GM12875 (cell line): ENCODE results near the gene PDE4D.

Experiments used
- H3K4me3 ChIP-seq: one replicate; pipeline ENCODE4 v1.5.1; 2011; ENCODE audit warnings: low read depth, low read length, control low read depth
- TF ChIP-seq, protein P1 (sequence below): IDR thresholded peaks from 2 replicates; pipeline ENCODE4 v1.5.1; 2011; ENCODE audit warnings: low read depth, mild to moderate bottlenecking, control low read depth, inconsistent platforms, low read length, moderate library complexity, borderline replicate concordance; ENCODE audit not compliant: insufficient read depth

Gene PDE4D

DNA sequence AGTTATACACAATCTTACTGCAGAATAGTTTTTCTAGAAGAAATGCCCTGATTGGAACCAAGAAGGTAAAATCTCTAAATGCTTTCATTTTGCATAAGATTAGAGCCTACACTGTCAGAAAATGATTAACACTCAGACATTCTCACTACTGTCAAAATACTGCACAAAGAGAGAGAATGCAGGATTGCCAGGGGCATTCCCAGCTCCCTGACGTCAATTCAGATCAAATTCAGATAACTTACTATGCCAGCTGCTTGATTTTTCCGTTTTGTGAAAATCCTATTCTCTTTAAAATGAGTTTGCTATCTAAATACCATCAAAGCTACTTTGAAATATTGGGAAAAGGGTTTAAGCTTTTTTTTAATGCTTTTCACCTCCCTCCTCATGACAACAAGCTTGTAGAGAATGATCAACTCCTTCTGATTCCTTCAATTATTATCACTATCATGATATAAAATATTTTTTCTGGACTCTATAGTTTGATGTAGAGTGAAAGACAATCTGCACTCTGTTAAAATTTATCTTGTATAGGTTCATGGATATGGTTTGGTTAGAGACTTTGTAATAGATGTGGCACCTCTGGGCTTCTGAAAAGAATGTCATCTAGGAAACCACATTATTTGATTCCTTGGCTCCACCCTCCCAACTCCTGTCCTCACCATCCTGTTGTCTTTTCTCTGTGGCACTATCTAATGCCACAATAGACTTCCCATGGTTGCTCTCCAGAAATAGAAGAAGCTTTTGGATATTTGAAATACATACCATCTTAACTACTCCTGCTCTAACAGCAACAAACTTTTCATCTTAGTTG lies 407.7 kb downstream of the PDE4D start:
- H3K4me3 ChIP-seq: no peak overlapping the region

DNA sequence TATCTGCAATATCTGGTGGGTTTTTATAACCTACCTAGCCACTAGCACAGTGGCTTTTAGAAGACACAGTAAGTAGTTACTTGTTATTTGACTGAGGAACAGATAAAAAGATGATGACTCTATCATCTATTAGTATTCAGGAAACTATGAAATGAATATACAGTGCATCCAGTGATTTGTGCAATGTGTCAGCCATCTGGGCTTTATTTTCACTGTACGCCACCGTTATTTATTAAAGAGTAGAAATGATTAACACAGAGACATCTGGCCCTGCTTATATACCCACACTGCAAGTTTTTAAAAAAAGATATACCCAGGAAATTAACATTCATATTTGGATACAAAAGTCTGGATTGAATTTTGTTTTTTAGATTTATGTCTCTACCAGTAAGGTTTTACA lies 408.4 kb downstream of the PDE4D start:
- no peak overlapping the region for H3K4me3 ChIP-seq
- TF ChIP-seq, protein P1, sequence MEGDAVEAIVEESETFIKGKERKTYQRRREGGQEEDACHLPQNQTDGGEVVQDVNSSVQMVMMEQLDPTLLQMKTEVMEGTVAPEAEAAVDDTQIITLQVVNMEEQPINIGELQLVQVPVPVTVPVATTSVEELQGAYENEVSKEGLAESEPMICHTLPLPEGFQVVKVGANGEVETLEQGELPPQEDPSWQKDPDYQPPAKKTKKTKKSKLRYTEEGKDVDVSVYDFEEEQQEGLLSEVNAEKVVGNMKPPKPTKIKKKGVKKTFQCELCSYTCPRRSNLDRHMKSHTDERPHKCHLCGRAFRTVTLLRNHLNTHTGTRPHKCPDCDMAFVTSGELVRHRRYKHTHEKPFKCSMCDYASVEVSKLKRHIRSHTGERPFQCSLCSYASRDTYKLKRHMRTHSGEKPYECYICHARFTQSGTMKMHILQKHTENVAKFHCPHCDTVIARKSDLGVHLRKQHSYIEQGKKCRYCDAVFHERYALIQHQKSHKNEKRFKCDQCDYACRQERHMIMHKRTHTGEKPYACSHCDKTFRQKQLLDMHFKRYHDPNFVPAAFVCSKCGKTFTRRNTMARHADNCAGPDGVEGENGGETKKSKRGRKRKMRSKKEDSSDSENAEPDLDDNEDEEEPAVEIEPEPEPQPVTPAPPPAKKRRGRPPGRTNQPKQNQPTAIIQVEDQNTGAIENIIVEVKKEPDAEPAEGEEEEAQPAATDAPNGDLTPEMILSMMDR: no peak

More for the DNA sequence above, 407.7 kb downstream of the PDE4D start:
- TF ChIP-seq, protein P1: no peak

DNA sequence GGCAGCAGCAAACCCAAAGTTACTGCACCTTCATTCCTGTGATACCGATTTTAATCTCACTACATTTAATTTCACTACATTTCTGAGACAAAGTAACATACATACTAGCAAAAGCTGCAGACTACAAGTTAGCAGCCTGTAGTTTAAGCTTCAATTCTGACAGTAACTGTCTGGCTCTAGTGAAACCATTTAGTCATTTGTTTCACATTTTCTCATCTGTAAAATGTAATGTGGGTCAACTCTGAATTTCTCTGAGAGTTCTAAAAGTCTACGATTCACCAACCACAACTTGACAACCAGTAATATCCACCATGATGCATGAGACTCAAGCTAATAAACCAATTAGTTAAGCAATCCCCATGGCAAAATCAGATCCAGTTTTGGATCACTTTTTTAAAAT lies 408.9 kb downstream of the PDE4D start:
- no peak overlapping the region for H3K4me3 ChIP-seq
- TF ChIP-seq, protein P1: no peak

DNA sequence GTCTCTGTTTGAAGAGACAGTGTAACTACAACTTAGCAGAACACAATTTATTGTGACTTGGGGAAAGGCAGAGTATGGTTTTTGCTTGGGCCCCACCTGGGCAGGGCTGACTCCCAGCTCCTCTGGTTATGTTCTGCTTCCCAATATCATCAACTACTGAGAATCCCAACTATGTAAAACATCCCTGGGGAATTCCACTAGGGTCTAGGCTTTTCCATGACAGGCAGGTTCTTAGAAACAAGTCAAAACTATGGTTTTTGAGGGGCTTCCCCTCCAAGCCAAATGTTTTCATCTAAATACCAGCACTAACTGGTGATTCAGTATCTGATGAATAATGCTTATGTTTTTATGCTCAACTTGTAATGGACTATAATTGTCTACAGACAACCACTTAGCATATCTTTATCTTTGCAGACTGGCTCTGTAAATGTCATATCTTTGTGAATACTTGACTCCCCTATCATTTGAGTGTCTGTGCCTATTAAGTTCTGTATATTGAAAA lies 409.5 kb downstream of the PDE4D start:
- TF ChIP-seq, protein P1: no peak
- no peak overlapping the region for H3K4me3 ChIP-seq

DNA sequence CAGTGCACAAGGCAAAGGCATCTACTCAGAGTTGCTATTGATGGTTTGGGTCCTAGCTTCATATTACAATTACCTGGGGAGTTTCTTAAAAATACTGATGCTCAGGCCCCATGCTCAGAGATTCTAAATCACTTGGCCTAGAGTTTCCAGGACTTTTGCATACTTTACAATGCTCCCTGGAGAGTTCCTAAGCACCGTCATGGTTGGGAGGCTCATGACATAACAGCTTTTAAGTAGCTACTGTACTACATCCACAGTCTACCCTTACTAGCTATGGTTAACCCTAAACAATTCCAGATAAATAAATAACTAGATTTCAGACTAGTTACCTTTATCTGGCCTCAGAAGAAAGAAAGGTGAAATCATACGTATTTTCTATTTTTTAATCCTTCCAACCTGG lies 414.4 kb downstream of the PDE4D start:
- H3K4me3 ChIP-seq: no peak overlapping the region
- TF ChIP-seq, protein P1: no peak

DNA sequence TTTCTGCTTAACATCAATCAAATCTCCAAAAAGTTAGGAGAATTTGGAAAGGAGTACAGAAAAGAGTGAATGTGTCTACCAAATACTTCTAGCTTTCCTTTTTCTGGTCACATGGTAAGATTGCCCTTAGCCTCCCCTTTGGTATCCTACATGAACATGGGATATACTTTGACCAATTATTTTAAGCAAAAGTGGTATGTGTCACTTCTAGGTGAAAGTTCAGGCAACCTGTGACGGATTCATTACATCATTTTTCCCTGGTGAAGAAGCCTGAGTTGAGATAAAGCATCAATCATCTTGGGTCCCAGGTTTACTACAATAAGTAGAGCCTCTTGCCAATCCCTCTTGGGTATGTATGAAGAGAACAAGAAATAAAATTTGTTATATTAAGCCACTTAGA lies 419.2 kb downstream of the PDE4D start:
- TF ChIP-seq, protein P1: no peak
- H3K4me3 ChIP-seq: no peak overlapping the region

DNA sequence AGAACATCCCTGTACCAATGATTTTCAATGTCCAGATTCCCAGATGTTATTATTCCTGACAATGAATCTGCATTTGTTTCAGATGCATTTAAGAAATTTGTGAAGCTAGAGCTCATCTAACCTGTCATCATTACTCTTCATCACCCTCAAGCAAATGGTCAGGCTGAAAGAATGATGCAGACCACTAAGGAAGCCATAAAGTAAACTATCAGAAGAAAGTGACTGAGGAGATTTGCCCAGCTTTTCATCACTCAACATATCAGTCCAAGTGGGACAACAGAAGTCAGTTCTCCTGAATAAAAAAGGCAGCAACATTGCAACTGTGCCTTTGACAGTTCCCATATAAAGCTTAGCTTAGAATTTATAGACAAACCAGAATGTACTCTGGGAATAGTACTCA lies 419.9 kb downstream of the PDE4D start:
- no peak overlapping the region for H3K4me3 ChIP-seq
- TF ChIP-seq, protein P1: no peak
